Measurements from ENCODE around the gene EFNA5. TPM values are rescaled to one million over a fixed set of nuclear protein-coding genes. Genes with fewer than 3 reads are reported as not detected.

Gene EFNA5
- total and polyA plus RNA-seq, 2 experiments from 2014 or later: 7.5 to 10.1 TPM

- Histone ChIP-seq H3F3A (replicated peaks; ENCODE audit: low read depth) (no peaks in the 10 kb centered on the region), H3K9me2 (ENCODE audit: insufficient read depth) (no peaks in the 10 kb centered on the region), H3K27me3 (ENCODE audit: insufficient read depth) (no peaks in the 10 kb centered on the region), H3K4me2 (no peak overlapping the region), H2AFZ (no peak overlapping the region), H3K4me3 (no peak overlapping the region), H3K27ac (ENCODE audit: low read depth) (no peak overlapping the region), H3K36me3 (ENCODE audit: insufficient read depth) (no peaks in the 10 kb centered on the region), H3K4me1 (ENCODE audit: insufficient read depth) (peaks cover 31% of the 10 kb centered on the region), H4K20me1 (replicated peaks; ENCODE audit: insufficient read depth) (no peaks in the 10 kb centered on the region), H3K79me2 (replicated peaks; ENCODE audit: insufficient read depth) (peaks cover 24% of the 10 kb centered on the region)
- H3K36me3 Mint-ChIP-seq (ENCODE audit: low read depth): no peaks in the 10 kb centered on the region
- H3K4me1 Mint-ChIP-seq: peaks cover 51% of the 10 kb centered on the region
- H3K9me3 Mint-ChIP-seq: no peaks in the 10 kb centered on the region
- H3K4me3 Mint-ChIP-seq: no peak overlapping the region
- ATAC-seq (no peak), DNase-seq (ENCODE audit: low spot score) (no peak)
- TF ChIP-seq POLR2AphosphoS5 (IDR thresholded peaks at IDR 0.05; ENCODE audit: low read depth) (no peak), EZH2 (IDR thresholded peaks at IDR 0.05; ENCODE audit: low read depth, unreplicated experiment) (no peak), ZNF462 (CRISPR knock-in tag; IDR thresholded peaks at IDR 0.05) (no peak), JUNB (IDR thresholded peaks at IDR 0.05; ENCODE audit: unreplicated experiment) (no peak), ZNF331 (CRISPR knock-in tag; IDR thresholded peaks at IDR 0.05; ENCODE audit: low read depth) (no peak), CTCF (conservative IDR thresholded peaks at IDR 0.05; ENCODE audit: low read depth in 2 of 2) (no peak), STAT1 (IDR thresholded peaks at IDR 0.05; ENCODE audit: unreplicated experiment) (no peak), EZH2phosphoT487 (IDR thresholded peaks at IDR 0.05; ENCODE audit: unreplicated experiment) (no peak), ZNF114 (CRISPR knock-in tag; IDR thresholded peaks at IDR 0.05) (no peak), CREB1 (CRISPR knock-in tag; IDR thresholded peaks at IDR 0.05; ENCODE audit: low read depth) (no peak)
- H3K27ac Mint-ChIP-seq: no peak overlapping the region
- H3K27me3 Mint-ChIP-seq (ENCODE audit: insufficient read depth, low read depth, poor library complexity): peaks cover 4% of the 10 kb centered on the region
Measured at GRCh38 chr5:107654827-107655226, 15.9 kb downstream of the EFNA5 start.
